ENCODE data around the gene OR4A15.

OR4A15 gene

DNA sequence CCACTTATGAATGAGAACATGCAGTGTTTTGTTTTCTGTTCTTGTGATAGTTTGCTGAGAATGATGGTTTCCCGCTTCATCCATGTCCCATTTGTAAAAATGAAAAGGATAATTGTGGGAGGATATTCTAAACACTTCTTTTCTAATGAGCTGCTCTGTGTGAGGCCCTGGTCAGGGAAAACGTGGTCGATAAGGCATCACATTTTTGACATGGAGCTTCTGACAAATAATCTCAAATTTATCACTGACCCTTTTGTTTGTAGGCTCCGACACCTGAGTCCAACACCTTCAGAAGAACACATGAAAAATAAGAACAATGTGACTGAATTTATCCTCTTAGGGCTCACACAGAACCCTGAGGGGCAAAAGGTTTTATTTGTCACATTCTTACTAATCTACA, at the start of gene OR4A15:
OR4A15 (plus strand) TSS at position 301 of the 400 bp plus-strand sequence; CDS start at position 301, 0 bp downstream.
- no peak for DNase-seq

DNA sequence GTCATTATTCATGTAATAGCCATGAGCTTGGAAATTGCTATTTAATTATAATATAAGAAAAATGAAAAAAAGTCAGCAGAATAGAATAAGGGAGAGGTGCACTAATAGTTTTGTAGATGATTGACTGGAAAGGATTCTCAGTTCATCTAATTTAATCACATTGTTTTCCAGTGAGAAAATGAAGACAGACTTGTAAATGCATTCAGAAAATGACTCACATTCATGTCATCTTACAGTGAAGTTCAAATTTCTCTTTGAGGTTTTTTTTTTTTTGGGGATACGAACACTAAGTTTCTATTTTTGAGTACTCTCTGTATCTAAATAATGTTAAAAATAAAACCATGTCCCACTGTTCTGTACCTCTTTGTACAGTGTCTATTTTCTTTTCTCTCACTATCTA, 43.3 kb upstream of the OR4A15 start:
- no peak for DNase-seq

DNA sequence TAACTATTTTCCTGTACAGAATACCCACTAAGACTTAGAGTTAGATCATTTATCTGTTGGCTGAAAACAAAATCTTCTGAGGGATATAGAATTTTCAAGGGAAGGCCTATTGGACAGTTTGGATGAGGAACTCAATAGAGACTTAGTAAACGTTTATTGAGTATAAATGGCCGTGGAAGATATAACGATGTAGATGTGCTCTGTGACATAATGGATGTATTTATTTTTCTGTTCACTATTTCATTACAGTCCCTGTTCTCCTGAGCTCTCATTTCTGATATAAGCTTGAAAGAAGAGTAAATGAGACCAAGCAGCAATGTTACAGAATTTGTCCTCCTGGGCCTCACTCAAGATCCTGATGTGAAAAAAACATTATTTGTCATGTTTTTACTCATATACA, 24.9 kb upstream of the OR4A15 start, which contains the start of gene OR4A16:
OR4A16 (plus strand) TSS at position 301 of the 400 bp plus-strand sequence; CDS start at position 301, 0 bp downstream.
- no peak for DNase-seq

DNA sequence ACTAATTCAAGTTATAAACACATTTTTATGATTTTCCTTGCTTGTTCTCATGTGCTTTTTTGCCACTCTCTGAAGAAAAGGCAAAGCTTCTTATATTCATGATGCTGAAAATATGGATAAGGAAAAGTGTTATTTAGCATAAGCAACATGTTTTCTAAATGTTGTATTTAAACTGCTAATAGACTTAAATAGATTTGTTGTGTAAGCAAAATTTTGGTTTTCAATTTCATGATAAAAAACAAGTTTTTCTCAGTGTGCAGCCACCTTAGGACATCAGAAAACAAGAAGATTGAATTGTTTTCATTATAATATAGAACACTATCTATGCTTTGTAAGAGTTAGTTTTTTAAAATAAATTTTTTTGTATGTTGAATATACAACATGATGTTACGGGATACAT, 22.5 kb upstream of the OR4A15 start:
- DNase-seq: no peak

DNA sequence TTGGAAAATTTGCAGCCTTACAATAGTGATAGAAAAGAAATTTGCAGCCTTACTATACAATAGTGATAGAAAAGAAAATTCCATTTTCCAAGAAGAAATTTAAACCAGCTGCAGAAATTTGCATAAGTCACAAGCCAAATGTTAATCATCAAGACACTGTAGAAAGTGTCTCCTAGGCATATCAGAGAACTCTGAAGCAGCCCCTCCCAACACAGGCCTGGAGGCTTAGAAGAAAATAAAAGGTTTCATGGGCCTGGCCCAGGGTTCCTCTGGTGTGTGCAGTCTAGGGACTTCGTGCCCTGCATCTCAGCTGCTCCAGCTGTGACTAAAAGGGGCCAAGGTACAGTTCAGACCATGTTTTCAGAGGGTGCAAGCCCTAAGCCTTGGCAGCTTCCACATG, 18.7 kb upstream of the OR4A15 start:
- no peak for DNase-seq

DNA sequence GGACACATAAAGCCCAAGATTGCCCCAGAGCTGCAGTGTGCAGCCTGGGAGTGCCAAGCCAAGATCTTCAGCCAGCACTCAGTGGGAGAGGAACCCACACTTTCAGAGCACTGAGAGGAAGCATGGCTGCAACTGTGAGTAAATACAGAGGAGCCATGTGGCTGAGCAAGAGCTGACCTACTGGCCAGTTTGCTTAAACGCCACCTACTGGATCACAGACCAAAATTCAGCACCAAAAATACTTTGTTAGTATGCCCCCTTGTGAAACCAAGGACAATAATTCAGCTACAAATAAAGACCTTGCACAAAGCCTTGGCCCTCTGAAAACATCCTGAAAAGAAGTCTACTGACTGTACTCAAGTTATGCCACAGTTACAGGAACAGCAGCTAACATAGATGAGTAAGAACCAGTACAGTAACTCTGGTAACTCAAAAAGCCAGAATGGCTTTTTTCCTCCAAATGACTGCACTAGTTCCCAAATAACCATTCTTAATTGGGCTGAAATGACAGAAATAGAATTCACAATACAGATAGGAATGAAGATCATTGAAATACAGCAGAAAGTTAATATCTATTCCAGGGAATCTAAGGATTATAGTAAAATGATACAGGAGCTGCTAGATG, 10.1 kb upstream of the OR4A15 start:
- peak; percentile 2 to 25 for DNase-seq

DNA sequence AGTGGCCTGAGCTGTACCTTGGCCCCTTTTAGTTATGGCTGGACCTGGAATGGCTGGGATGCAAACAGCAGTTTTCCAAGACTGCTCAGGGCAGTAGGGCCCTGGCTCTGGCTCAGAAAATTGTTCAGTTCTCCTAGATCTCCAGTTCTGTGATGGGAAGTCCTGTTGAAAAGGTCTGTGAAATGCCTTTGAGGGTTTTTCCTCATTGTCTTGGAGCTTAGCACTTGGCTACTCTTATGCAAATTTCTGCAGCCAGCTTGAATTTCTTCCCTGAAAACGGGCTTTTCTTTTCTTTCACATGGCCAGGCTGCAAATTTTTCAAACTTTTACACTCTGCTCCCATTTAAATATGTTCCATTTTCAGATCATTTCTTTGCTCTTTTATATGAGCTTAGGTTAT, 33.2 kb downstream of the OR4A15 start:
- DNase-seq: no peak

Data from AML-193 (cell line).